Muscle of leg (tissue), 11 donors: Measurements from ENCODE around the gene TDP2. TPM values are rescaled to one million over a fixed set of nuclear protein-coding genes. Genes with fewer than 3 reads are reported as not detected.
"Not testable (repeated sequence)": the region's sequence is repeated elsewhere in the genome, so short reads cannot be mapped to it uniquely, and the experiment has no call there.

Experiments
- DNase-seq: peaks from one replicate; pipeline ENCODE4 v3.0.0; 2013
- H3K27ac ChIP-seq: one replicate; pipeline ENCODE4 v1.5.1; 2013; ENCODE audit warnings: mild to moderate bottlenecking, low read length, control low read depth
- H3K27me3 ChIP-seq: one replicate; pipeline ENCODE4 v1.6.1; 2013; ENCODE audit warnings: low read length; ENCODE audit not compliant: control insufficient read depth, insufficient read depth
- H3K36me3 ChIP-seq: one replicate; pipeline ENCODE4 v1.6.1; 2013; ENCODE audit warnings: low read length; ENCODE audit not compliant: control insufficient read depth, insufficient read depth
- H3K4me1 ChIP-seq: one replicate; pipeline ENCODE4 v1.6.1; 2013; ENCODE audit warnings: low read length; ENCODE audit not compliant: control insufficient read depth, insufficient read depth
- H3K4me3 ChIP-seq: one replicate; pipeline ENCODE4 v1.5.1; 2013; ENCODE audit warnings: low read length, control low read depth
- H3K9me3 ChIP-seq: replicated peaks from 2 replicates; pipeline ENCODE4 v1.6.1; 2013; ENCODE audit warnings: low read depth, low read length; ENCODE audit not compliant: control insufficient read depth
- WGBS: methylation state at CpG from one replicate; pipeline ENCODE4 v1.1.5; 2013; ENCODE audit warnings: missing lambda C conversion rate; ENCODE audit not compliant: insufficient coverage; 5-methylcytosine and 5-hydroxymethylcytosine counted together
- polyA plus RNA-seq, 8 donors: library from polyadenylated mRNA; unstranded; fragments of 120-200 nt; gene quantifications; one replicate each; pipeline versions ENCODE4 v1.2.1 to v1.2.3, GENCODE V29; 2013; ENCODE audit warnings: inconsistent platforms in 1 of 8, low replicate concordance in 1 of 8; ENCODE audit not compliant: insufficient read length in 8 of 8, insufficient read depth in 1 of 8
- total RNA-seq: library from RNA; stranded (reverse); fragments of 120-200 nt; gene quantifications from one replicate; pipeline ENCODE4 v1.2.4, GENCODE V29; 2013

TDP2 gene
- total and polyA plus RNA-seq, 9 donors: 16.0 to 33.0 (median 26.7) TPM

GRCh38 chr6:24696097-24696496 lies 29.4 kb upstream of the TDP2 start:
- Histone ChIP-seq H3K27me3 (no peaks in the 10 kb centered on the region), H3K36me3 (peaks cover 3% of the 10 kb centered on the region), H3K27ac (no peak overlapping the region), H3K9me3 (no peaks in the 10 kb centered on the region), H3K4me3 (no peak overlapping the region), H3K4me1 (no peaks in the 10 kb centered on the region)
- DNase-seq: no peak
- no CpG with 5 or more reads among the region's 2 CpGs for WGBS

GRCh38 chr6:24695635-24696034 lies 28.9 kb upstream of the TDP2 start:
- not testable (repeated sequence) for H3K9me3 ChIP-seq, H3K27me3 ChIP-seq, H3K36me3 ChIP-seq, H3K27ac ChIP-seq, H3K4me1 ChIP-seq, H3K4me3 ChIP-seq
- DNase-seq: peak; percentile 48
- no CpG with 5 or more reads among the region's 8 CpGs for WGBS

DNA sequence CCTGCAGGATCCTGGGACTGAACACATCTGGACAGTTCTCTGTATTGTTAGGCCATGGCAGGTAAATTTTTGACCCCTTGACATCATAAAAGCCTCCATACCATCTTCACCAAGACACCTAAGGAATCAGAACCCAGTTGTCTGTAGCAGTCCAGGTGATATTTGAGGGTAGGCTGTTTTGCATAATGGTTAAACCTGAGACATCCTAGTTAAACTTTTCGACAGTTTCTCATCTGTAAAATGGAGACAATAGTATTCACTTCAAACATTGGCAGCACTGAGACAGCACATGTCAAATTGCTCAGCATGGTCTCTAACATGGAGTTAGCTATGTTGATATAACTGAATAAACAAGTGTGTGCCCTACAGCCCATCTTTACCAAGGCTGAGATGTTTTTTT lies 27.5 kb upstream of the TDP2 start:
- no CpG with 5 or more reads among the region's 1 CpG for WGBS
- H3K36me3 ChIP-seq: peaks cover 3% of the 10 kb centered on the region
- DNase-seq: no peak
- no peaks in the 10 kb centered on the region for H3K9me3 ChIP-seq
- no peaks in the 10 kb centered on the region for H3K4me1 ChIP-seq
- H3K27me3 ChIP-seq: no peaks in the 10 kb centered on the region
- no peak overlapping the region for H3K27ac ChIP-seq
- H3K4me3 ChIP-seq: no peak overlapping the region

DNA sequence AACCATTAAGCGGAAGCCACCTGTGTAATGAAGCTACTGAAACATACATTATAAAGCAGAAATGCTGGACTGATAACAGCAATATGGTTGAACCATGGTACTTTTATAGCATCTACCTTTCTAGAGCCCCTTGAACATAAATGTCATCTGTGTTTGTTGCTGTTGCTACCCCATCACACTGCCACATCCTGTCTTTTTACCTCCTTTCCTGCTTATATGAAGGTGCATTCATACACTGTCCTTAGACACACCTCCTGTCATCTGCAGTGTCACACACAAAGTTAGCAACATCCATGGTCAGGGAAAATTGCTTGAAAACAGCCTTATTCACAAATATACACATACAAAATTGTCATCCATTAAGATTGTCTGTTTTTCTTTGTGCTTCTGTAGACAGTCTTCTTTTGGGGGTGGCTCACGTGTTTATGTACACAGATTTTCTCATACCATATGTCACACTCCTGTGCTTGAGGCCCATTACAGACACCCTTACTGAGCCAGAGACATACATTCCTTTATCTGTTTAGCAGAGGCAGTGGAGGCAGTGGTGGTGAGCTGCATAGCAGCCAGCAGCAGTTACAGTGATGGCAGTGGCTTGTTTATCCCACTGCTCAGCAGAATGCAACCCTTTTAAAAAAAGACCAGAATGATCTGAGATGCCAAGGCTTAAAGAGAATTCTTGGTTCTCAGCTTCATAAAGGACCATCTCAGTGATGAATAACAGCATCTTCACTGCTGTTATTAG lies 26.3 kb upstream of the TDP2 start:
- no peaks in the 10 kb centered on the region for H3K27me3 ChIP-seq
- H3K36me3 ChIP-seq: no peaks in the 10 kb centered on the region
- H3K9me3 ChIP-seq: no peaks in the 10 kb centered on the region
- WGBS: no CpG with 5 or more reads among the region's 2 CpGs
- no peak for DNase-seq
- H3K27ac ChIP-seq: no peak overlapping the region
- H3K4me1 ChIP-seq: no peaks in the 10 kb centered on the region
- no peak overlapping the region for H3K4me3 ChIP-seq

GRCh38 chr6:24692415-24692814 lies 25.7 kb upstream of the TDP2 start:
- no CpG with 5 or more reads among the region's 3 CpGs for WGBS
- Histone ChIP-seq H3K27me3 (no peaks in the 10 kb centered on the region), H3K9me3 (no peaks in the 10 kb centered on the region), H3K27ac (no peak overlapping the region), H3K4me1 (no peaks in the 10 kb centered on the region), H3K36me3 (no peaks in the 10 kb centered on the region), H3K4me3 (no peak overlapping the region)
- no peak for DNase-seq

- no peaks in the 10 kb centered on the region for H3K4me1 ChIP-seq
- WGBS: 50% methylated on average over 3 of the region's 4 CpGs
- DNase-seq: peak; percentile 14
- no peak overlapping the region for H3K27ac ChIP-seq
- no peaks in the 10 kb centered on the region for H3K27me3 ChIP-seq
- H3K9me3 ChIP-seq: no peaks in the 10 kb centered on the region
- no peaks in the 10 kb centered on the region for H3K36me3 ChIP-seq
- H3K4me3 ChIP-seq: no peak overlapping the region
Observed at GRCh38 chr6:24692003-24692402, 25.3 kb upstream of the TDP2 start.

GRCh38 chr6:24691550-24691949 lies 24.9 kb upstream of the TDP2 start:
- no peaks in the 10 kb centered on the region for H3K9me3 ChIP-seq
- no peaks in the 10 kb centered on the region for H3K36me3 ChIP-seq
- H3K27ac ChIP-seq: no peak overlapping the region
- WGBS: 60% methylated on average over 1 of the region's 3 CpGs
- DNase-seq: no peak
- H3K4me3 ChIP-seq: no peak overlapping the region
- H3K4me1 ChIP-seq: no peaks in the 10 kb centered on the region
- H3K27me3 ChIP-seq: no peaks in the 10 kb centered on the region

DNA sequence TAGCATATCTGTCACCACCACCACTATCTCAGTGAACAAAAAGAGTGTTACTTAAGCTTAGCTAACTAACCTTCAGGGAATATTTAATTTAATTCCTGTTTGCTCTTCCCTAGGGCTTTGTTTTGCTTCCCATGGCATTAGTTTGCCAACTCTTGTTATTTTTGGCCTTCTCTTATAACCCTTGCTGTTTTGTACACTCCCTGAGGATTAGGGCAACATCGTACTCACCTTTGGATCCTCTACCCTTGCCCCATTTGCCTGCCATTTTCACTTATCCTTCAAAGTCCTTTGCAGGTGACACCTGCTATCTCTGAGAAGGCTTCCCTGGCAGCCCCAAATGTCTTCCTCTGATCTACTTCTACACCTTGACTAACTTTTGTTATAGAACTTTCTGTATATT lies 23.9 kb upstream of the TDP2 start:
- no peak for DNase-seq
- 43% methylated on average over 1 of the region's 1 CpG for WGBS
- Histone ChIP-seq H3K4me1 (no peaks in the 10 kb centered on the region), H3K9me3 (no peaks in the 10 kb centered on the region), H3K27ac (no peak overlapping the region), H3K4me3 (no peak overlapping the region), H3K27me3 (no peaks in the 10 kb centered on the region), H3K36me3 (no peaks in the 10 kb centered on the region)

DNA sequence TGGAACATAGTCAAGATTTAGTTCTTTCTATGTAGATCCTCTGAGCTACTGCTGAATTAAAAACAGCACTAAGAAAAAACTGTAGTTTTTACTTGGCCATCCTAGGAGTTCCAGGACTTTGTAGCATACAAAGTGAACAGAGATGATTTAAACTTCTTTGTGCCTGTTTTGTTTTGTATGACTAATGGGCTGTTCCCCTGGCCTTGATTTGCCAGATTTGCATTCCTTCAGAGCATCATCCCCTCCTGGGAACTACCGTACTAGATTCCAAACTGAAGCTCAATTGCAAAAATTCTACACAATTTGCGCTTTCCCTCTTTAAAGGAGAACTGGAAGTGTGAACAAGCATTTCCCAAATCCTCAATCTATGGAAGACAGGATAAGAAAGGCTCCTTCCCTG lies 23.3 kb upstream of the TDP2 start:
- Histone ChIP-seq H3K36me3 (no peaks in the 10 kb centered on the region), H3K27me3 (no peaks in the 10 kb centered on the region), H3K4me1 (no peaks in the 10 kb centered on the region), H3K9me3 (no peaks in the 10 kb centered on the region), H3K4me3 (no peak overlapping the region), H3K27ac (no peak overlapping the region)
- peak; percentile 49 for DNase-seq
- no CpG with 5 or more reads among the region's 2 CpGs for WGBS

DNA sequence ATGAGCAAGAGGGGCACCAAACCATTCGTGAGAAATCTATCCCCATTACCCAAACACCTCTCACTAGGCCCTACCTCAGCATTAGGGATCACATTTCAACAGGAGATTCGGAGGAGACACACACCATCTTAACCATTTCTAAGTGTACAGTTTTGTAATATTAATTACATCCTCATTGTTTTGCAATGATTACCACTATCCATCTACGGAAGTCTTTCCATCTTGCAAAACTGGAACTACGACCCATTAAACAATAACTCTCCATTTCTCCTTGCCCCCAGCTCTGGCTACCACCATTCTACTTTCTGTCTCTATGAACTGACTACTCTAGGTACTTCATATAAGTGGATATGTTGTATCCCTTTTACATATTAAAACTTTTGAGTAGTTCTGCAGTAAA lies 20.2 kb upstream of the TDP2 start:
- Histone ChIP-seq H3K4me3 (no peak overlapping the region), H3K36me3 (no peaks in the 10 kb centered on the region), H3K9me3 (no peaks in the 10 kb centered on the region), H3K27ac (no peak overlapping the region), H3K27me3 (no peaks in the 10 kb centered on the region), H3K4me1 (no peaks in the 10 kb centered on the region)
- WGBS: 60% methylated on average over 1 of the region's 4 CpGs
- no peak for DNase-seq

DNA sequence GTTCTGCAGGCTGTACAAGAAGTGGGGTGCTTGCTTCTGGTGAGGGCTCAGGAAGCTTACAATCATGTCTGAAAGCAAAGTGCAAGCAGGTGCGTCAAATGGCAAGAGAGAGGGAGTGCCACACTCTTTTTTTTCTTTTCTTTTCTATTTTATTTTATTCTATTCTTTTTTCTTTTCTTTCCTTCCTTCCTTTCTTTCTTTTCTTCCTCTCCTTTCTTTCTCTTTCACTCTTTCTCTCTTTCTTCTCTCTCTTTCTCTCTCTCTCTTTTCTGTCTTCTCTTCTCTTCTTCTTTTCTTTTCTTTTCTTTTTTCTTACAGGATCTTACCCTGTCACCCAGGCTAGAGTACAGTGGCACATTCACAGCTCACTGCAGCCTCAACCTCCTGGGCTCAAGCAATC lies 19.7 kb upstream of the TDP2 start:
- H3K27ac ChIP-seq: no peak overlapping the region
- no peaks in the 10 kb centered on the region for H3K9me3 ChIP-seq
- H3K4me1 ChIP-seq: no peaks in the 10 kb centered on the region
- no peaks in the 10 kb centered on the region for H3K27me3 ChIP-seq
- no peak for DNase-seq
- no CpG with 5 or more reads among the region's 1 CpG for WGBS
- H3K36me3 ChIP-seq: no peaks in the 10 kb centered on the region
- H3K4me3 ChIP-seq: no peak overlapping the region
